Panc1 (cell line): Measurements from ENCODE around the gene USPL1. TPM values are rescaled to one million over a fixed set of nuclear protein-coding genes. Genes with fewer than 3 reads are reported as not detected.

Experiments
- ATAC-seq: fragments of 200-7000 bp; cut with Tn5 transposase; 2 replicates; pipeline ENCODE4 v1.9.1; 2020; ENCODE audit warnings: mild to moderate bottlenecking, moderate library complexity
- BruUV-seq: library from RNA; stranded (reverse); fragments of 400-500 nt; replicated peaks from 2 replicates; lab custom pipeline; 2021; lab: Mats Ljungman, UMichigan
- CTCF ChIA-PET: fragments of 300-600 bp; sonication (Branson Sonifier 250); formaldehyde crosslinking; loops from one replicate; lab custom pipeline; 2022; ENCODE audit warnings: antibody characterized with exemption; lab: Charles Lee
- POLR2A ChIA-PET: fragments of 300-600 bp; sonication (Branson Sonifier 250); formaldehyde crosslinking; loops from one replicate; lab custom pipeline; 2022; ENCODE audit warnings: antibody characterized with exemption; lab: Charles Lee
- DNase-seq: peaks from one replicate; pipeline ENCODE4 v3.0.0-alpha.2; 2010; ENCODE audit warnings: low read depth, low spot score
- H3K27ac ChIP-seq: 2 replicates; pipeline ENCODE4 v1.5.1; 2011; ENCODE audit warnings: mild to moderate bottlenecking, low read length, inconsistent platforms
- H3K27me3 ChIP-seq: fragments of 200-500 bp; sonication (Bioruptor generic); 2 replicates; pipeline ENCODE4 v1.6.0; 2014; ENCODE audit warnings: low read length, inconsistent platforms; ENCODE audit not compliant: control insufficient read depth, insufficient read depth
- H3K36me3 ChIP-seq: fragments of 200-500 bp; sonication (Bioruptor generic); 2 replicates; pipeline ENCODE4 v1.5.1; 2014; ENCODE audit warnings: inconsistent platforms, mild to moderate bottlenecking, low read length, moderate library complexity; ENCODE audit not compliant: control insufficient read depth, insufficient read depth
- H3K4me1 ChIP-seq: 2 replicates; pipeline ENCODE4 v1.5.1; 2011; ENCODE audit warnings: inconsistent platforms, mild to moderate bottlenecking, low read length, moderate library complexity; ENCODE audit not compliant: control insufficient read depth, insufficient read depth
- H3K4me3 ChIP-seq, 2 experiments: 2 replicates each; pipeline ENCODE4 v1.5.1; 2011 to 2012; ENCODE audit warnings: low read depth in 2 of 2, low read length in 2 of 2, mild to moderate bottlenecking in 2 of 2, inconsistent platforms in 1 of 2, moderate library complexity in 1 of 2
- H3K9me3 ChIP-seq: fragments of 200-500 bp; sonication (Bioruptor generic); 2 replicates; pipeline ENCODE4 v1.5.1; 2014; ENCODE audit warnings: low read depth, mild to moderate bottlenecking, inconsistent platforms, low read length, moderate library complexity; ENCODE audit not compliant: control insufficient read depth, insufficient read depth
- POLR2AphosphoS5 ChIP-seq: IDR thresholded peaks from 2 replicates; pipeline ENCODE4 v1.6.1; 2012; ENCODE audit warnings: mild to moderate bottlenecking, low read depth, low read length, moderate library complexity
- SIN3A ChIP-seq: IDR thresholded peaks from 2 replicates; pipeline ENCODE4 v1.6.1; 2012; ENCODE audit warnings: low read depth, mild to moderate bottlenecking, low read length, moderate library complexity, borderline replicate concordance; ENCODE audit not compliant: insufficient read depth
- TCF7L2 ChIP-seq: IDR thresholded peaks from 2 replicates; pipeline ENCODE4 v1.6.1; 2011; ENCODE audit warnings: mild to moderate bottlenecking, low read depth, low read length, inconsistent platforms
- in situ Hi-C: cut with HindIII; loops from 2 replicates; pipeline ENCODE4 v1.10.0; 2016; ENCODE audit warnings: low sequenced_read_pairs, low pct_unique_long_range_greater_than_20kb
- intact Hi-C: fragments of 100-400 bp; cut with micrococcal nuclease; formaldehyde crosslinking; loops from one replicate; pipeline ENCODE4 v1.10.0; 2022; ENCODE audit not compliant: unreplicated experiment
- total RNA-seq: library from RNA; stranded (reverse); gene quantifications from one replicate; pipeline ENCODE4 v1.2.1, GENCODE V29; 2021; ENCODE audit not compliant: unreplicated experiment
- TF ChIP-seq, protein P1 (sequence below): fragments of 450-650 bp; IDR thresholded peaks from 2 replicates; pipeline ENCODE4 v1.5.1; 2017; ENCODE audit warnings: mild to moderate bottlenecking
- TF ChIP-seq, protein P2 (sequence below), 2 experiments: IDR thresholded peaks; 2 replicates each; pipeline ENCODE4 v1.6.1; 2011 to 2012; ENCODE audit warnings: low read depth in 2 of 2, control low read depth in 1 of 2, low read length in 1 of 2, mild to moderate bottlenecking in 1 of 2, moderate library complexity in 1 of 2; ENCODE audit not compliant: insufficient read depth in 1 of 2

Gene USPL1
- total RNA-seq, 1 experiment from 2014 or later = 19.5 TPM

DNA sequence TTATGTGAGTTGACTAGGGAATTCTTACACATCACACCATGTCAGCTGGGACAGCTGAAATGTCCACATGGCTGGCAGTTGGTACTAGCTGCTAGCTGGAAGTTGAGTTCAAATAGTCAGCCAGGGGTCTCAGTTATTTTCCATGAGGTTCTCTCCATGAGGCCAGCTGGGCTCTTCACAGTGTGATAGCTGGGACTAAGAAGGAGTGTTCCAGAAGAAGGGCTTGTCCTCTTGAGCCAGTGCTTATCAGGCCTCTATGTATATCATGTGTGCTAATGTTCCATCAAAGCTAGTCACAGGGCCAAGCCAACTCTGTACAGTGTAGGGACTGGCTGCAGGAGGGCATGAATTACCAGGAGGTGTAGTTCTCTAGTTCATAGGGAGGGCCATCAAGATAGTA is 11.8 kb downstream of the USPL1 start:
- in situ Hi-C loops = no loop called here
- DNase-seq = no peak
- peaks cover 10% of the 10 kb centered on the region; the same call in 1 of the 2 replicates for H3K36me3 ChIP-seq

DNA sequence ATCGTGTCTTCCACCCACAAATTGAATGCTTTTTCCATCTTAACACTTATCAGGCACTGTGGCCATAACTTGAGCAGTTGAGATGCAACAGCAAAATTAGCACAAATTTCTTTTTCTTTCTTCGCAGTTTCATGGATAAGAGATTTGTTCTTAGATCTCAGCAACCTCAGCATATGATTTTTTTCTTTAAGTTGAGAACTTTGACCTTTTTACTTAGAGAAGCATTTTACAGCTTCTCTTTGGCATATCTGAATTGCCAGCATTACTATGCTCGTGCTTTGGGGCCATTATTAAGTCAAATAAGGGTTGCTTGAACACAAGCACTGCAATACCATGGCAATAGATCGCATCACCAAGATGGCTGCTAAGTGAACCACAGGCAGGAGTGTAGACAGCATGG is 16.1 kb downstream of the USPL1 start:
- no peaks in the 10 kb centered on the region for H3K9me3 ChIP-seq
- DNase-seq (no peak), ATAC-seq (no peak)
- POLR2A ChIA-PET = no interaction called here
- TF ChIP-seq SIN3A (no peak), TCF7L2 (no peak), POLR2AphosphoS5 (no peak)
- TF ChIP-seq, protein P1, sequence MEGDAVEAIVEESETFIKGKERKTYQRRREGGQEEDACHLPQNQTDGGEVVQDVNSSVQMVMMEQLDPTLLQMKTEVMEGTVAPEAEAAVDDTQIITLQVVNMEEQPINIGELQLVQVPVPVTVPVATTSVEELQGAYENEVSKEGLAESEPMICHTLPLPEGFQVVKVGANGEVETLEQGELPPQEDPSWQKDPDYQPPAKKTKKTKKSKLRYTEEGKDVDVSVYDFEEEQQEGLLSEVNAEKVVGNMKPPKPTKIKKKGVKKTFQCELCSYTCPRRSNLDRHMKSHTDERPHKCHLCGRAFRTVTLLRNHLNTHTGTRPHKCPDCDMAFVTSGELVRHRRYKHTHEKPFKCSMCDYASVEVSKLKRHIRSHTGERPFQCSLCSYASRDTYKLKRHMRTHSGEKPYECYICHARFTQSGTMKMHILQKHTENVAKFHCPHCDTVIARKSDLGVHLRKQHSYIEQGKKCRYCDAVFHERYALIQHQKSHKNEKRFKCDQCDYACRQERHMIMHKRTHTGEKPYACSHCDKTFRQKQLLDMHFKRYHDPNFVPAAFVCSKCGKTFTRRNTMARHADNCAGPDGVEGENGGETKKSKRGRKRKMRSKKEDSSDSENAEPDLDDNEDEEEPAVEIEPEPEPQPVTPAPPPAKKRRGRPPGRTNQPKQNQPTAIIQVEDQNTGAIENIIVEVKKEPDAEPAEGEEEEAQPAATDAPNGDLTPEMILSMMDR = no peak
- TF ChIP-seq, protein P2, sequence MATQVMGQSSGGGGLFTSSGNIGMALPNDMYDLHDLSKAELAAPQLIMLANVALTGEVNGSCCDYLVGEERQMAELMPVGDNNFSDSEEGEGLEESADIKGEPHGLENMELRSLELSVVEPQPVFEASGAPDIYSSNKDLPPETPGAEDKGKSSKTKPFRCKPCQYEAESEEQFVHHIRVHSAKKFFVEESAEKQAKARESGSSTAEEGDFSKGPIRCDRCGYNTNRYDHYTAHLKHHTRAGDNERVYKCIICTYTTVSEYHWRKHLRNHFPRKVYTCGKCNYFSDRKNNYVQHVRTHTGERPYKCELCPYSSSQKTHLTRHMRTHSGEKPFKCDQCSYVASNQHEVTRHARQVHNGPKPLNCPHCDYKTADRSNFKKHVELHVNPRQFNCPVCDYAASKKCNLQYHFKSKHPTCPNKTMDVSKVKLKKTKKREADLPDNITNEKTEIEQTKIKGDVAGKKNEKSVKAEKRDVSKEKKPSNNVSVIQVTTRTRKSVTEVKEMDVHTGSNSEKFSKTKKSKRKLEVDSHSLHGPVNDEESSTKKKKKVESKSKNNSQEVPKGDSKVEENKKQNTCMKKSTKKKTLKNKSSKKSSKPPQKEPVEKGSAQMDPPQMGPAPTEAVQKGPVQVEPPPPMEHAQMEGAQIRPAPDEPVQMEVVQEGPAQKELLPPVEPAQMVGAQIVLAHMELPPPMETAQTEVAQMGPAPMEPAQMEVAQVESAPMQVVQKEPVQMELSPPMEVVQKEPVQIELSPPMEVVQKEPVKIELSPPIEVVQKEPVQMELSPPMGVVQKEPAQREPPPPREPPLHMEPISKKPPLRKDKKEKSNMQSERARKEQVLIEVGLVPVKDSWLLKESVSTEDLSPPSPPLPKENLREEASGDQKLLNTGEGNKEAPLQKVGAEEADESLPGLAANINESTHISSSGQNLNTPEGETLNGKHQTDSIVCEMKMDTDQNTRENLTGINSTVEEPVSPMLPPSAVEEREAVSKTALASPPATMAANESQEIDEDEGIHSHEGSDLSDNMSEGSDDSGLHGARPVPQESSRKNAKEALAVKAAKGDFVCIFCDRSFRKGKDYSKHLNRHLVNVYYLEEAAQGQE (IDR thresholded peaks at IDR 0.05; ENCODE audit: insufficient read depth in 1 of 2, low read depth in 2 of 2, low read length in 1 of 2) = no peak
- CTCF ChIA-PET = no interaction called here
- H3K27me3 ChIP-seq = no peaks in the 10 kb centered on the region
- H3K4me3 ChIP-seq = no peak overlapping the region
- BruUV-seq = no TSS peak
- H3K36me3 ChIP-seq = peaks cover 4% of the 10 kb centered on the region; the same call in 1 of the 2 replicates
- in situ Hi-C loops = no loop called here
- intact Hi-C loops = no loop called here
- no peak overlapping the region for H3K27ac ChIP-seq
- no peaks in the 10 kb centered on the region for H3K4me1 ChIP-seq

More for the DNA sequence above, 11.8 kb downstream of the USPL1 start:
- no peaks in the 10 kb centered on the region for H3K4me1 ChIP-seq
- intact Hi-C loops = no loop called here
- no TSS peak for BruUV-seq
- ChIA-PET CTCF (interaction anchor here (0.6 kb wide), 1 partner anchor 40 kb away, joined by 4 read pairs; no protein-coding TSS in a partner anchor), POLR2A (no interaction called here)
- H3K27ac ChIP-seq = no peak overlapping the region
- ATAC-seq = no peak
- H3K4me3 ChIP-seq = no peak overlapping the region
- TF ChIP-seq POLR2AphosphoS5 = no peak
- TF ChIP-seq, protein P2 (IDR thresholded peaks at IDR 0.05; ENCODE audit: insufficient read depth in 1 of 2, low read depth in 2 of 2, low read length in 1 of 2) = no peak
- no peak for TF ChIP-seq SIN3A
- TF ChIP-seq, protein P1 = no peak
- TF ChIP-seq TCF7L2 = no peak
- no peaks in the 10 kb centered on the region for H3K27me3 ChIP-seq
- no peaks in the 10 kb centered on the region for H3K9me3 ChIP-seq
